ENCODE data around the gene SHB.

SHB gene

DNA sequence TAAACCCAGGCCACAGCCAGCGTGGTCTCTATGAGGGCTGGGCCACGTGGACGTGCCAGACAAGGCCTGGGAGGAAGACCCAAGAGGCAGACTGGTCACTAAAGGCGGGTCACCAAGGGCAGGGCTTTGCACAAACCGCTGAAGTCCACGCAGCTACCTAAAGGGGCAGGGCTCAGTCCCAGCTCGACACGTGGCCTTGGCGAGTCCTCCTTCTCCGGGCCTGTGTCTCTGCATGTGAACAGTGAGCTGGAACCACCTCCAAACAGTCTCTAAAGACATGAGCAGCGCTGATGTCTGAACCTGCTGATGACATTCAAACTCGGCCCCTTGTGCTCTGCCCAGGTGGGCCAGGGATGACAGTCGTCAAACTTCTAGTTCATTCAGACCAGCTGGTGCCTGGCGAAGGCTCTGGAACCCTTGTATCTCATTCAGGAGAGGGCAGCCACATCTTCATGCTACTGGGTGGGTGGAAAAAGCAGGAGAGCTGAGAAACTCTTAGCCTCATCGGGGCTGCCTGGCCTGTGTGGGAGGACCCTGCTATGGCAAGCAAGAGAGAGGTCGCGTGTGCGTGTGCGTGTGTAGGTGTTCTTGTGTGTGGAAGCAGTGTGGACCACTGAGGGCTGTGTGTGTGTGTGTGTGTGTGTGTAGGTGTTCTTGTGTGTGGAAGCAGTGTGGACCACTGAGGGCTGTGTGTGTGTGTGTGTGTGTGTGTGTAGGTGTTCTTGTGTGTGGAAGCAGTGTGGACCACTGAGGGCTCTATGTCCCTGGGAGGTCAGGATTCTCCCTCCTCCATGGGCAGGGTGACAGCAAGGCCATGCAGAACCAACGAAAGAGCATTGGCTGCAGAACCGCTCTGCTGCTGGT is 151.0 kb downstream of the SHB start:
- ATAC-seq (ENCODE audit: low read depth) (no peak), DNase-seq (ENCODE audit: low spot score) (peak; percentile 40)
- H3K9me3 ChIP-seq (ENCODE audit: severe bottlenecking): no peaks in the 10 kb centered on the region
- H3K27ac ChIP-seq (ENCODE audit: poor library complexity, severe bottlenecking): peak overlapping the region; percentile 9
- H3K27me3 ChIP-seq (ENCODE audit: insufficient read depth, poor library complexity, severe bottlenecking): no peaks in the 10 kb centered on the region
- H3K4me1 ChIP-seq (ENCODE audit: insufficient read depth, poor library complexity, severe bottlenecking): peaks cover 17% of the 10 kb centered on the region
- H3K4me3 ChIP-seq (ENCODE audit: severe bottlenecking): no peak overlapping the region
- peaks cover 23% of the 10 kb centered on the region for H3K36me3 ChIP-seq (ENCODE audit: low read depth)
- TF ChIP-seq, protein P1, sequence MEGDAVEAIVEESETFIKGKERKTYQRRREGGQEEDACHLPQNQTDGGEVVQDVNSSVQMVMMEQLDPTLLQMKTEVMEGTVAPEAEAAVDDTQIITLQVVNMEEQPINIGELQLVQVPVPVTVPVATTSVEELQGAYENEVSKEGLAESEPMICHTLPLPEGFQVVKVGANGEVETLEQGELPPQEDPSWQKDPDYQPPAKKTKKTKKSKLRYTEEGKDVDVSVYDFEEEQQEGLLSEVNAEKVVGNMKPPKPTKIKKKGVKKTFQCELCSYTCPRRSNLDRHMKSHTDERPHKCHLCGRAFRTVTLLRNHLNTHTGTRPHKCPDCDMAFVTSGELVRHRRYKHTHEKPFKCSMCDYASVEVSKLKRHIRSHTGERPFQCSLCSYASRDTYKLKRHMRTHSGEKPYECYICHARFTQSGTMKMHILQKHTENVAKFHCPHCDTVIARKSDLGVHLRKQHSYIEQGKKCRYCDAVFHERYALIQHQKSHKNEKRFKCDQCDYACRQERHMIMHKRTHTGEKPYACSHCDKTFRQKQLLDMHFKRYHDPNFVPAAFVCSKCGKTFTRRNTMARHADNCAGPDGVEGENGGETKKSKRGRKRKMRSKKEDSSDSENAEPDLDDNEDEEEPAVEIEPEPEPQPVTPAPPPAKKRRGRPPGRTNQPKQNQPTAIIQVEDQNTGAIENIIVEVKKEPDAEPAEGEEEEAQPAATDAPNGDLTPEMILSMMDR (IDR thresholded peaks at IDR 0.05; ENCODE audit: poor library complexity, severe bottlenecking): no peak

DNA sequence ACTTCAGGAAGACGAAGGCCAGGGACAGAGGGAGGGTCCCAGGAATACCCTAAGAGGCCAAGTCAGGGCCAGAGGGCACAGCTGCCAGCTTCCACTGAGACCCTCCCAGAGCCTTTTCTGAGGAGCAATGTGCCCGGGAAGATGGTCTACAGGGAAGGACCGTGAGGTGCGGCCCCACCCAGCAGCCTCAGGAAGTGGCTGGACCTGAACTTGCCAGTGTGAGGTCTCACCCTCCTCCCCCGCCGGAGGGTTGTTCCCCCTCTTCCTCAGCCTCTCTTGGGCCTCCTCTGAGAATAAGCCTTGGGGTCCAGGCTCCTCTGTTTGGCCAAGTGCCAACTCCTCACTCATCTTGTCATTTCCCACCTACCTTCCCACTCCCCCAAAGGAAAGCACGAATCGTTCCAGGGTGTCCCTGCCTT is 151.7 kb downstream of the SHB start:
- H3K4me1 ChIP-seq (ENCODE audit: insufficient read depth, poor library complexity, severe bottlenecking): peaks cover 10% of the 10 kb centered on the region
- H3K36me3 ChIP-seq (ENCODE audit: low read depth): peaks cover 23% of the 10 kb centered on the region
- TF ChIP-seq, protein P1 (IDR thresholded peaks at IDR 0.05; ENCODE audit: poor library complexity, severe bottlenecking): no peak
- peak overlapping the region; percentile 9 for H3K27ac ChIP-seq (ENCODE audit: poor library complexity, severe bottlenecking)
- H3K27me3 ChIP-seq (ENCODE audit: insufficient read depth, poor library complexity, severe bottlenecking): no peaks in the 10 kb centered on the region
- no peak overlapping the region for H3K4me3 ChIP-seq (ENCODE audit: severe bottlenecking)
- DNase-seq (ENCODE audit: low spot score): no peak
- ATAC-seq (ENCODE audit: low read depth): no peak
- no peaks in the 10 kb centered on the region for H3K9me3 ChIP-seq (ENCODE audit: severe bottlenecking)

DNA sequence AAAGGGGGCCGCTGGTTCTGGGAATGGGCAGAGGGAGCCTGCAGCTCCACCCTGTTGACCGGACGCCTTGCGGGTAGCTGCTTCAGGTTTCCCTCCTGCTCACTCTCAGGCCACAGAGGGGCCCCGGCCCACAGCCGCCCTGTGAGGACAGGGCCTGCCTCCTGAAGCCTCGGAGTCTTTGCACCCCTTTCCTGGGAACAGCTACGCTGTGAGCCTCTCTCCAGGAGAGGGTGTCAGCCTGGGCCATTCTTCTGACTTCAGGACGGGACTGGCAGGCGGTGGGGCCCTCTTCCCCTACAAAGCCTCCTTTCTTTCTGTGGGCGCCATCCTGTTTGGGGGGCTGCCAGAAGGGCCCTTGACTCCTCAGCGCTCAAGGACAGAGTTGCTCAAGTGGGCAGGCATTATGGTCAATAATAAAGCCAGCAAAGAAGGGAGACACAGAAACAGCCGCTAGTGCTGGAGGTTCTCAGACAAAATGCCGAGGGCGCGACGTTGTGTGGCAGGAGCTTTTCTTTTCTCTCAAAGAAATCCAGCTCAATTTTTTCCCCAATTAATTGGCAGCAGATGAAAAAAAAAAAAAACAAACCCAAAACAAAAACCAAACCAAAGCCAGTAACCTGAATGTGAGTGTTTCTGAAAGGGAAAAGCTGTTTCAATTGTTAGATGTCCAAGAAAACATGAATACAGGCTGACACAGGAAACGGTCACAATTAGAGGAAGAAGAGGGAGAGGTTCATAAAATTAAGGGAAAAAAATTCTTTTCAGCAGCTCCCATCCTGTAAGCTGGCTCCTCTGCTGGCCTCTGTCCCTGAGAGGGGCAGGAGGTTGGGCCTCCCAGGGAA is 152.3 kb downstream of the SHB start:
- ATAC-seq (ENCODE audit: low read depth) (no peak), DNase-seq (ENCODE audit: low spot score) (peak; percentile 51)
- TF ChIP-seq, protein P1 (IDR thresholded peaks at IDR 0.05; ENCODE audit: poor library complexity, severe bottlenecking): no peak
- peaks cover 23% of the 10 kb centered on the region for H3K36me3 ChIP-seq (ENCODE audit: low read depth)
- H3K27me3 ChIP-seq (ENCODE audit: insufficient read depth, poor library complexity, severe bottlenecking): no peaks in the 10 kb centered on the region
- peaks cover 4% of the 10 kb centered on the region for H3K4me1 ChIP-seq (ENCODE audit: insufficient read depth, poor library complexity, severe bottlenecking)
- peak overlapping the region; percentile 9 for H3K27ac ChIP-seq (ENCODE audit: poor library complexity, severe bottlenecking)
- H3K4me3 ChIP-seq (ENCODE audit: severe bottlenecking): no peak overlapping the region
- H3K9me3 ChIP-seq (ENCODE audit: severe bottlenecking): no peaks in the 10 kb centered on the region

DNA sequence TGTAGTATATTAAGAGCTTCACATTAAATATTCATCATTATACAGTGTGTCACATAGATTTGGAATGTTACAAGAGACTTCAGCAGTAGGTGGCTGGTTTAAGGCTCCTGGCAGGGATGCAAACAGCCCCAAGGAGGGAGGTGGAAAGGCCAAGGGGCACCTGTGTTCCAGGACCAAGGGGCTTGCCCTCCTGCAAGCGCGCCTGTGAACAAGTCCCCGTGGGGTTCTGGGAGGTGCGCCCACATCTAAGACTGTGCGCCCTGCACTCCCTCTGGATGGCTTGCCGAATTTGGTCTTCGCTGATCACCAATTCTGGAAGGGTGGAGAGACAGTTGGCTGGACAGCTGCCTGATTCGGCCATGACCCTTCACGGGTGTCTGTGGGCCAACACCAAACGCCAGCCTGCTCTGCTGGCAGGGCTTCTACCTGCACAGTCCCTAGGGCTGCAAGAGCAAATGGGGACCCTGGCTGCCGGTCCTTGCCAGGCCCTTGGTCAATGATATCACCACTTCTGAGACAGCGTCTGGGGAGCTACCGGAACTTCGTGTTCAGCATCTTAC is 153.0 kb downstream of the SHB start:
- no peaks in the 10 kb centered on the region for H3K27me3 ChIP-seq (ENCODE audit: insufficient read depth, poor library complexity, severe bottlenecking)
- H3K36me3 ChIP-seq (ENCODE audit: low read depth): peaks cover 23% of the 10 kb centered on the region
- DNase-seq (ENCODE audit: low spot score) (peak; percentile 52), ATAC-seq (ENCODE audit: low read depth) (no peak)
- TF ChIP-seq, protein P1 (IDR thresholded peaks at IDR 0.05; ENCODE audit: poor library complexity, severe bottlenecking): no peak
- no peak overlapping the region for H3K4me3 ChIP-seq (ENCODE audit: severe bottlenecking)
- H3K27ac ChIP-seq (ENCODE audit: poor library complexity, severe bottlenecking): no peak overlapping the region
- H3K4me1 ChIP-seq (ENCODE audit: insufficient read depth, poor library complexity, severe bottlenecking): no peaks in the 10 kb centered on the region
- H3K9me3 ChIP-seq (ENCODE audit: severe bottlenecking): no peaks in the 10 kb centered on the region

Measured in RWPE2 (cell line).